Hepatocyte (in vitro differentiated cells): Measurements from ENCODE around the gene AGXT2.

Experiments used
- EZH2 ChIP-seq: fragments of 200-600 bp; sonication (generic); IDR thresholded peaks from 2 replicates; pipeline ENCODE4 v1.6.1; 2016; ENCODE audit warnings: antibody characterized with exemption, mild to moderate bottlenecking, borderline replicate concordance
- TF ChIP-seq, protein P1 (sequence below): fragments of 200-600 bp; sonication (generic); IDR thresholded peaks from 2 replicates; pipeline ENCODE4 v1.5.1; 2016; ENCODE audit warnings: antibody characterized with exemption, mild to moderate bottlenecking; ENCODE audit not compliant: poor library complexity

DNA sequence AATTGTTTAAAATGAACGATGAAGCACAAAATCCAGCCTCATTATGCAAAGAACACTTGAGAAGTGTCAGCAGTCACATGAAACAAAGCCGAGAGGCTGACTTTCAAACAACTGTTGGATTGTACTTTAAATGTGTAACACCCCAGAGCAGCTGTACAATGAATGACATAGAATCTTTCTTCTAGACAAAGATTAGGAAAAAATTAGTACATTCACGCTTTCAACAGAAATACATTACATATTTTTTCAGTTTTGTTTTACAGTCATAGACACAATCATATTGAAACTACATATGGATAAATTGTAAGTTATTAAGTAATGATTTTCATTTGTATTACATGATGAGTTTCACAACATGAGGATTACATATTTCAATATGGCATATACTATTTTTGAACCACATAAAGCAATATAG lies 10.6 kb upstream of the AGXT2 start:
- TF ChIP-seq, protein P1, sequence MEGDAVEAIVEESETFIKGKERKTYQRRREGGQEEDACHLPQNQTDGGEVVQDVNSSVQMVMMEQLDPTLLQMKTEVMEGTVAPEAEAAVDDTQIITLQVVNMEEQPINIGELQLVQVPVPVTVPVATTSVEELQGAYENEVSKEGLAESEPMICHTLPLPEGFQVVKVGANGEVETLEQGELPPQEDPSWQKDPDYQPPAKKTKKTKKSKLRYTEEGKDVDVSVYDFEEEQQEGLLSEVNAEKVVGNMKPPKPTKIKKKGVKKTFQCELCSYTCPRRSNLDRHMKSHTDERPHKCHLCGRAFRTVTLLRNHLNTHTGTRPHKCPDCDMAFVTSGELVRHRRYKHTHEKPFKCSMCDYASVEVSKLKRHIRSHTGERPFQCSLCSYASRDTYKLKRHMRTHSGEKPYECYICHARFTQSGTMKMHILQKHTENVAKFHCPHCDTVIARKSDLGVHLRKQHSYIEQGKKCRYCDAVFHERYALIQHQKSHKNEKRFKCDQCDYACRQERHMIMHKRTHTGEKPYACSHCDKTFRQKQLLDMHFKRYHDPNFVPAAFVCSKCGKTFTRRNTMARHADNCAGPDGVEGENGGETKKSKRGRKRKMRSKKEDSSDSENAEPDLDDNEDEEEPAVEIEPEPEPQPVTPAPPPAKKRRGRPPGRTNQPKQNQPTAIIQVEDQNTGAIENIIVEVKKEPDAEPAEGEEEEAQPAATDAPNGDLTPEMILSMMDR, result no peak
- TF ChIP-seq EZH2, result no peak
